HG03025 (cell line): ENCODE data around the gene TEX50.
"Not testable (repeated sequence)": the region's sequence is repeated elsewhere in the genome, so short reads cannot be mapped to it uniquely, and the experiment has no call there.

Source experiments
- ATAC-seq: cut with Tn5 transposase; IDR thresholded peaks from one replicate; pipeline ENCODE4 v1.9.1; 2021; ENCODE audit warnings: mild to moderate bottlenecking, moderate library complexity; ENCODE audit not compliant: unreplicated experiment, low FRiP score

TEX50 gene, protein sequence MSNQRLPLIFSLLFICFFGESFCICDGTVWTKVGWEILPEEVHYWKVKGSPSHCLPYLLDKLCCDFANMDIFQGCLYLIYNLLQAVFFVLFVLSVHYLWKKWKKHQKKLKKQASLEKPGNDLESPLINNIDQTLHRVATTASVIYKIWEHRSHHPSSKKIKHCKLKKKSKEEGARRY

DNA sequence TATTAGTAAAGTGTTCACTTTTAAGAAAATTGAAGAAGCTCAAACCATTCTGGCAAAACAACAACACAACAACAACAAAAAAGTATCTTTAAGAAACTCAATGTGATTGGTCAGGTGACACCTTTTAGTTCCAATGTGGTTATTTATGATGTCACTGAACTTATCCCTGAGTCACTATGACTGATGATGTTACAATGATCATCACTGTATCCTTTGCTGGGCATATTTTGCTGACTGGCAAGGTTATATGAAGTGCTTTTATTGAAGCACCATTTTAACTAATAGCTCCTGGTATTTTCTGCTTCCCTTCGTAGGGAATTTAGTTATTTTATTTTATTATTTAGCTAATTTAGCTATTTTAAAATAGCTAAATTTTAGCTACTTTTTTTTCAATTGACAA lies at the start of gene TEX50:
TSS of gene TEX50 (plus strand) at position 223 of the 400 bp plus-strand sequence. CDS start 184 bp downstream, outside the sequence.
- ATAC-seq = no peak

DNA sequence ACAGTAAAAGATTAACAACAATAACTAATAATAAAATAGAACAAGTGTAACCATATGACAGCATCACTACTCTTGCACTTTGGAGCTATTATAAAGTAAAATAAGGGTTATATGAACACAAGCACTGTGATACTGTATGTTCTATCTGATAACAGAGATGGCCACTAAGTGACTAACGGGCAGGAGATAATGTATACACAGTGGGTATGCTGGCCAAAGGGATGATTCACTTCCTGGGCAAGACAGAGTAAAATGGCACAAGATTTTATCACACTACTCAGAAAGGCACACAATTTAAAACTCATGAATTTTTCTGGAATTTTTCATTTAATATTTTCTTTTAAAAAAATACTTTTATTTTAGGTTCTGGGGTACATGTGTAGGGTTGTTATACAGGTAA lies 44.6 kb upstream of the TEX50 start:
- ATAC-seq = no peak

DNA sequence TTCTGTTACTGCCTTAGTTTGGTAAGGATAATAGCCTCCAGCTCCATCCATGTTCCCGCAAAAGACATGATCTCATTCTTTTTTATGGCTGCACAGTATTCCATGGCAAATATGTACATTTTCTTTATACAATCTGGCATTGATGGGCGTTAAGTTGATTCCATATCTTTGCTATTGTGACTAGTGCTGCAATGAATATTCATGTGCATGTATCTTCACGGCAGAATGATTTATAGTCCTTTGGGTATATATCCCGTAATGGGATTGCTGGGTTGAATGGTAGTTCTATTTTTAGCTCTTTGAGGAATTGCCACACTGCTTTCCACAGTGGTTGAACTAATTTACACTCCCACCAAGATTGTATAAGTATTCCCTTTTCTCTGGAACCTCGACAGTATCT lies 44.0 kb upstream of the TEX50 start:
- not testable (repeated sequence) for ATAC-seq

DNA sequence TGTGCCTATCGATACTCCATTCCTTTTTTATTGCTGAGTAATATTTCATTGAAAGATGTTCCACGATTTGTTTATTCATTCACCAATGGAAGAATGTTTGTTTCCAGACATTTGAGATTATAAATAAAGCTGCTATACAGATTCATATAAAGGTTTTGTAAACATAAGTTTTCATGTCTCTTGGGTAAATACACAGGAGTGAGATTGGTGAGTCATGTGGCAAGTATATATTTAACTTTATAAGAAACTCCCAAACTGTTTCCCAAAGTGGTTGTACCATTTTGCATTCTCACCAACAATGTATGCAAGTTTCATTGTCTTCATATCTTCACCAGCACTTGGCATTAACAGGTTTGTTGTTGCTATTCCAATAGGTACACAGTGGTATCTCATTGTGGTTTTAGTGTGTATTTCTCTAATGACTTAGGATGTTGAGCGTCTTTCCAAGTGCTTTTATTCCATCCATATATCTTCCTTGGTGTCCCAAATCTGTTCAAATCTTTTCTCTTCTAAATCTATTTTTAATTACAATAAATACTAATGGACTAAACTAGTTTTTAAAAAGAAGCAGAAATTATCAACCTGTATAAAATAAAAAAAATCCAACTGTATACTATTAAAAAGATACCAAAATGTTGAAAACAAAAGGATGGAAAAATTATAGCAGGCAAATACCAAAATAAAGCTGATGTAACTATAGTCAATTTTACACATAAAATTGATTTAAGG lies 38.9 kb upstream of the TEX50 start:
- no peak for ATAC-seq

DNA sequence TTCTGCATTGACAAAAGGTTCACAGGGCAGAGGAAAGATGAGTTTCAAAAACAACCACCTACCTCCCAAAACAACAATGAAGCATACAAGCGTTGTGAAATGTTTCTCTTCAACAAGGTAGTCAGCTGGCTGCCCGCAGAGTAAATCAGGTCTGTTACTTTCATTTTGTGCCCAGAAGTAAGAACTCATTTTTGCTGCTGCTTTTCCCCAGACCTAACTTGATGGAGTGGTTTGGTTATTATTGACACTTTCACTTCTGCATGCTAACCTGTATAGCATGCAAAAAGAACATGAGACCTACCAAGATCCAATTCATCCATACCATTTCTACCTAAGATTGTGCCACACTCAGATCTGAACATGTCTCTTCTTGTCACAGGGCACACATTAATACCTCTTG lies 33.5 kb upstream of the TEX50 start:
- ATAC-seq = no peak

DNA sequence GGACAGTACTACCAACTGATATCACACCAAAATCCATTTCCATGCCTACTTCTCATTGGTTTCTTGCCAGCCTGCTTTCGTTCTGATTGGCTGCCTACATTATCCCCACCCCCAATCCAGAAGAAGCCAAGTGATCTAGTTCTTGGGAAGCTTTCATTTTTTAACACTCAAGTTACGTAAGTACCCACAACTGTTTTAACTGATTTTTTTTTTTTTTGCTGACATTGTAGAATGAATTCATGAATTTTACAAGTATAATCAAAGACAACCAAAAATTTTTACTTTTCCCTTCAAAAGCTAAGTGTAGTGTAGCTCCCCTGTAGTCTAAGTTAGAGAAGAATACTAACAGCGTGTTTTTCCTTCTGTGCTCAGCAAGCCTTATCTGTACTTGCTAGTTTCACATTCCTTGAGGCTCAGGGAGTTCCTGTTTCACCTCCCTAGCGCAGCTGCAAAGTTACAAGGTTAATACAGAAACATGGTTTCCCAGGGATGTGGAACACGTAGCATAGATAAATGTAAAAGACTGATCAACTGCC lies 32.0 kb upstream of the TEX50 start, which contains the start of gene SLC9C2:
TSS of gene SLC9C2 (minus strand) at position 17 of the 536 bp plus-strand sequence. CDS start 1,296 bp downstream, outside the sequence.
- ATAC-seq = no peak

DNA sequence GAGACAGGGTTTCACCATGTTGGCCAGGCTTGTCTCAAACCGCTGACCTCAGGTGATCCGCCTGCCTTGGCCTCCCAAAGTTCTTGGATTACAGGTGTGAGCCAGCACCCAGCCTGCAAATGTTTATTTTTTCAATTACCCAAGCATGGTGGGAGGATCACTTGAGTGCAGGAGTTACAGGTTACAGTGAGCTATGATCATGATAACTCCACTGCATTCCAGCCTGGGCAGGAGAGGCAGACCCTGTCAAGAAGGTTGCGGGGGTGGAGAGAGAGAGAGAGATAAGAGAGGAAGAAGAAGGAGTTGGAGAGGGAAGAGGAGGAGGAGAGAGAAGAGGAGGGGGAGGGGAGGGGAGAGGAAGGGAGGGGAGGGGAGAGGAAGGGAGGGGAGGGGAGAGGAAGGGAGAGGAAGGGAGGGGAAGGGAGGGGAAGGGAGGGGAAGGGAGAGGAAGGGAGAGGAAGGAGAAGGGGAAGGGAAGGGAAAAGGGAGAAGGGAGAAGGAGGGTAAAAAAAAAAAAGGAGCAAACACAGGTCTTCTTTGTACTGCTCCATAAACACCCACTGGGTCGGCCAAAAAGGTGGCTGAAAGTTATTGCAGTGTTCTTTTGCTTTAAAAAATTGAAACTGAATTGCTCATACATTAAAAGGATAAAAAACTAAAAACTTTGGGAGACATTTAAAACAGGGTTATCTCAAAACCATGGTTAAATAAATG lies 26.5 kb upstream of the TEX50 start:
- no peak for ATAC-seq

DNA sequence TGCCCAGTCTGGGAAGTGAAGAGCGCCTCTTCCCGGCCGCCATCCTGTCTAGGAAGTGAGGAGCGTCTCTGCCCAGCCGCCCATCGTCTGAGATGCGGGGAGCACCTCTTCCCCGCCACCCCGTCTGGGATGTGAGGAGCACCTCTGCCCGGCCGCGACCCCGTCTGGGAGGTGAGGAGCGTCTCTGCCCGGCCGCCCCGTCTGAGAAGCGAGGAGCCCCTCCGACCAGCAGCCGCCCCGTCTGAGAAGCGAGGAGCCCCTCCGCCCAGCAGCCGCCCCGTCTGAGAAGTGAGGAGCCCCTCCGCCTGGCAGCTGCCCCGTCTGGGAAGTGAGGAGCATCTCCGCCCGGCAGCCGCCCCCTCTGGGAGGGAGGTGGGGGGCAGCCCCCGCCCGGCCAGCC lies 22.1 kb upstream of the TEX50 start:
- ATAC-seq = not testable (repeated sequence)

DNA sequence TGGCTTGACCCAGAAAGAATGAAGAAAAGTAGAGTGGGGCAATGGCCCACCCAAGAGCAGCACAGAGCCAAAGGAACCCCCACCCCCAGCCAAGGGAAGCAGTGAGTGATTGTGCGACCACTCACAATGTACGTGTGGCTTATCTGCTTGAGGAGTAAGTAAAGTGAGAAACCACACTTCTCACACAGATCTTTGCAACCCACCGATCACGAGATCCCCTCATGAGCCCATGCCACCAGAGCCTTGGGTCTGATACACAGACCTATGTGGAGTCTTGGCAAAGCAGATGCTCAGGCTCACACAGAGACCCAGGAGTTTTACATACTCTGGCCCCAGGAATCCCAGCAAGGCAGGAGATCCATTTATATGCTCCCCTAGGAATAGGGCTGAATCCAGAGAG lies 18.3 kb upstream of the TEX50 start:
- no peak for ATAC-seq

DNA sequence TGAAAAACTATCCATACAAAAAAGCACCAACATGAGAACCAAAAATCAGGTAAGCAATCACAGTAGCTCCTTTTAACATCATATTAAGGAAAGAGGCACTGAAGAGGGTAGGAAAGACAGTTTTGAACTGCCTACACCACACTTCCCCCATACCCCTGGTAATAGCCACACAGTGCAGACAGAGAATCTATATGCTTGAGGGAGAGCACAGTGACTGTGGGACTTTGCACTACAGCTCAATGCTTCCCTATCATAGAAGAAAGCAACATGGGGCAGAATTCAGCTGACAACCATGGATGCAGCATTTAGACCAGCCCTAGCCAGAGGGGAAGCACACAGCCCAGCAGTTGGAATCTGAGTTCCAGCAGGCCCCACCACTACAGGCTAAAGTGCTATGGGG lies 7.9 kb upstream of the TEX50 start:
- no peak for ATAC-seq

DNA sequence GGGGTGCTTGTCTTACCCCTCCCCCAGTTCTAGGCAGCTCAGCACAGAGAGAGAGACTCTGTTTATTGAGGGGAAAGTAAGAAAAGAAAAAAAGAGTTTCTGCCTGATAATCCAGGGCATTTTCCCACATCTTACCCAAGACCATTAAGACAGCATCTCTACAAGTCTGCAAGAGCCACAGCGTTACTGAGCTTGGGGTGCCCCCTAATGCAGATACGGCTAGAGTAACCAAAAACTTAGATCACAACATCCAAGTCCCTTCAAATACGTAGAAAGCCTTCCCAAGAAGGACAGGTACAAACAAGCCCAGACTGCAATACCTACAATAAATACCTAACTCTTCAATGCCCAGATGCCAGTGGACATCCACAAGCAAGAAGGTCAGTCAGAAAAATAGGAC lies 6.2 kb upstream of the TEX50 start:
- no peak for ATAC-seq

DNA sequence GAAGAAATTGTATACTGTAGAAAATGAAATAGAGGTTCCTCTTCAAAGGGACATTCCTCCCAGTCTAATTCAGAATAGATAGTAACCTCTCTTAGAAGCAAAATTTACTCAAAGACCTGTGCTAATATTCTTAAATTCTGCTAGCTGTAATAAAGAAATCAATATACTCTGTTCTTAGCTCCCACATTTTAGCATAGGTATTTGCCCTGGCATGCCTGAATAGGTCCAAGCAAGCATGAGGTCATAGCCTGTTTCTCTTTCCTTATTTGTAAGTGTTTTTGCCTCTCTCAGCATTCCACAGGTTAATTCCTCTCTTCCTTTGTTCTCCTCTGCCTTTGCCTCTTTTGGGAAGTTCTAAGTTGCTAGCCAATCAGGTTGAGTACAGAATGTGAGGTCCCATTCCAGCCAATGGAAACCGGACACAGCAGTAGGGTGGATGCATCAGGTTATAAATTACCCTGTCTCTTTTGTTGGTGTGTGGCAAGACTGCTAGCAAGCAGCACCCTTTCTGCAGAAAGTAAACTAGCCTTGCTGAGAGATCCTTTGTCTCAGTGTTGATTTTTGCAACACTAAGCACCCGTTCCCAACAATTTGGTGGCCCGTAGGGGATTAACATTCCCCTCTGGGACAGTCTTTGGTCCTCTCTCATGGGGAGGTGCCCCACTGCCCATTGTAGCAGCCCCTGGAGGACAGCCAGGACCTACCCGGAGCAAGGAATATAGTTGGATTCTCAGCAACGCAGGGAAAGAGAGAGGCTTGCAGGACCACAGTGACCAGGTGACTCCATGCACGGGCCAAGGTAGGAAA lies 2.3 kb downstream of the TEX50 start:
- ATAC-seq = not testable (repeated sequence)

DNA sequence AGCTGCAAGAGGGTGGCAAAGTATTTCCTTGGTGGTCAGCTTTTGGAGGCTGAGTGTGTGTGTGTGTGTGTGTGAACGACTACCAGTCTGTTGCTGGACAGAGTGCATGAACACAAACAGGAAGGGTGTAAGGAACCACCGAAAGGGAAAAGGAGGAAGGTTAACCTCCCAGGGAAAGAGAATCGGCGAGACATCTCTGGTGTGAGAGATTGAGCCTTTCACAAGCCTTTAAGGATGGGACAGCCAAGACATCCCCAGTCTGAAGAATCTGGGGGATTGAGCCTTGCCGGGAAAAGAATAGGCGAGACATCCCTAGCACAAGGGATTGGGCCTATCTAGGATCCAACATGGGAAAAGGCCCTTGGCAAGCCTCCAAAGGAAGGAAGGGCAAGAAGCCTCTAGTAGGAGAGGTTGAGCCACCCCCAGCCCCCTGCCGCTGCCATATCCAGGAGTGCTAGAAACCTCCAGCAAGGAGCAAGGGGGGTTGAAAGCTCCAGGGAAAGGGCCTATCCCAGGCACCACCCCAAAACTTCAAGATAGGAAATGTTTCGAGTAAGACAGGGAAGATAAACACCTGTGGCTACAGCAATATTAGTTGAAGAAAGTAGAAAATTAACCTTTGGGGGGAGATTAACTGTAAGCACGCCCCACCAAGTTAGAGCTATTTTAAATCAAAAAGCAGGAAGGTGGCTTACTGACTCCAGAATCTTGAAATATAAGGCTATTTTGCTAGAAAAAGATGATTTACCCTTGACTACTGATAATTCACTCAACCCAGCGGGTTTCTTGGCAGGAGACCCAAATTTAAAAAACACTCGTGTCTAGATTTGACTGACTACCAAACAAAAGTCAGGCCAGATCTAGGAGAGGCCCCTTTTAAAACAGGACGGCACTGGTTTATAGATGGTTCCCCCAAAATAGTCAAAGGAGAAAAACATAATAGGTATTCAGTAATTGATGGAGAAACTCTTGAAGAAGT lies 3.2 kb downstream of the TEX50 start:
- no peak for ATAC-seq

DNA sequence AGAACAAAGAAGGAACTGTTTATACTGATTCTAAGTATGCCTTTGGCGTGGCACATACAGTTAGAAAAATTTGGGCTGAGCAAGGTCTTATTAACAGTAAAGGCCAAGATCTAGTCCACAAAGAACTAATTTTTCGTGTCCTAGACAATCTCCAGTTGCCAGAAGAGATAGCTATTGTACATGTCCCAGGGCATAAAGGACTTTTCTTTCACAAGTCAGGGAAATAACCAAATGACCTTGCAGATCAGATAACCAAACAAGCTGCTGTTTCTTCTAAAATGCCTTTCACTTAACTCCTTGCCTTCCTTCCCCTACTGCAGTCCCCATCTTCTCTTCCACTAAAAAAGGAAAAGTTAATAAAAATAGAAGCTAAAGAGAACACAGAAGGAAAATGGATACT lies 4.0 kb downstream of the TEX50 start:
- ATAC-seq = no peak

DNA sequence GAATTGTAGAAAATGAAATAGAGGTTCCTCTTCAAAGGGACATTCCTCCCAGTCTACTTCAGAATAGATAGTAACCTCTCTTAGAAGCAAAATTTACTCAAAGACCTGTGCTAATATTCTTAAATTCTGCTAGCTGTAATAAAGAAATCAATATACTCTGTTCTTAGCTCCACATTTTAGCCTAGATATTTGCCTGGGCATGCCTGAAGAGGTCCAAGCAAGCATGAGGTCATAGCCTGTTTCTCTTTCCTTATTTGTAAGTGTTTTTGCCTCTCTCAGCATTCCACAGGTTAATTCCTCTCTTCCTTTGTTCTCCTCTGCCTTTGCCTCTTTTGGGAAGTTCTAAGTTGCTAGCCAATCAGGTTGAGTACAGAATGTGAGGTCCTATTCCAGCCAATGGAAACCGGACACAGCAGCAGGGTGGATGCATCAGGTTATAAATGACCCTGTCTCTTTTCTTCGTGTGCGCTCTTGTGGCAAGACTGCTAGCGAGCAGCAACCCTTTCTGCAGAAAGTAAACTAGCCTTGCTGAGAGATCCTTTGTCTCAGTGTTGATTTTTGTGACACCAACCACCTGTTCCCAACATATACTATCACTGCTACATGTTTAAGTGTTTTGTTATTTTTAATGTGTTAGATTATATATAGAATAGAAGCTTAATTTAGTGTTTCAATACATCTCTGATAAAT lies 7.5 kb downstream of the TEX50 start:
- ATAC-seq = not testable (repeated sequence)

DNA sequence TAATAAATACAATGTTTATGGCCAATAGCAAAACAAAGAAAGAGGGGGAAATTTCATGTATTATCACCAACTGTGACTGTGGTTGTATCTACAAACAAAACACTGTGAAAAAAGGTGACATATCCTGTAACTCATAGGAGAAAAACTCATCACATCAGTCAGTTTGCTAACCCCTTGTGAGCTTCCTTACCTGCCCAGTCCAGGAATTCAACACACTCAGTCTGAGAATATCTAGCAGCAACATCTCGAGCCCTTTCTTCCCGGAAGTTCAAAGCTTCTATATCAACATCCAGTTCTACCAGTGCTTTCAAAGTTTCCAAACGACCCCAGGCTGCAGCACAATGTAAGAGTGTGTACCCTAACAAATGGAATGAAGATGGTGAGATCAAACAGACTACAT lies 11.5 kb downstream of the TEX50 start:
- ATAC-seq = no peak

DNA sequence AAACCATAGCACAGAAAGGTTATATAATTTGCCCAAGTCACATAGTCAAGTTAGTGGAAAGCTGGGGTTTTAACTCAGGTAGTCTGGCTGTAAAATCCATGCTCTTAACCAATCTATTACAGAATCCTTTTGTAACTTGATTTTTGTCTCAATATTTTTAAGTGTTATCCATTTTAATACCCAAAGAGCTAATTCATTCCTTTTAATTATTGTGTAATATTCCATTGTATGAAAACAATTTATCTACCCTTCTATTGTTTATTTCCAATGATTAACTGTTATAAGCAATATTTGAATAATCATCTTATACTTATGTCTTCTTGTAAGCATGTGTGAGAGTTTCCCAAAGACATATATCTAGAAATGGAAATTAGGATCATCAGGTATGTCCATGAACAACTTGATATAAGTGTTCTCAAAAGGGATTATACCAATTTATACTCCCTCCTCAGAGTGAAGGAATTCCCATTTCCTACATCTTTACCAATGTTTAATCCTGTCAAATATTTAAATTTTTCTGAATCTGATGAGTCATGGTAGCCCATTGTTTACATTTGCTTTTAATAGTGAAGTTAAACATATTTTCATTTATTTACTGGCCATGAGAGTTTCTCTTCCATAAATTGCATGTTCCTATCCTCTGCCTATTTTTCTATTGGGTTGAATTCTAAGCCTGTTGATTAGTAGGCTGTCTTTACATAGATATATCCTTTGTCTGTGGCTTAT lies 13.9 kb downstream of the TEX50 start:
- ATAC-seq = no peak

DNA sequence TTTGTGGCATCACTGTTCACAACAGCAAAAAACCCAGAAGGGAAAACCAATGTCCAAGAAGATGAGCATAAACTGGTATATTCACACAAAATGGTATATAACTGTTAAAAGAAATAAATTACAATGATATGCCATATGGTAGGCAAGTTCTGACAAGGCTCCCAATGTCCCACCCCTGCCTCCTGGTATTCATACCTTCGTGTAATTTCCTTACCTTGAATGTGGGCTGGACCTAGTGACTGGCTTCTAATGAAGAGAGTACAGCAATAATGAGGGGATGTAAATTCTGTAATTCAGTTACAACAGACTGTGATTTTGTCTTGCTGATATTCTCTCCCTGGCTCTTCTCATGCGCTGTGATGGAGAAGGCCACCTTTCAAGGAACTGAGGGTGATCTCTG lies 25.2 kb downstream of the TEX50 start:
- no peak for ATAC-seq
